GM18526 (cell line): ENCODE data around the gene GRIK4.

ENCODE experiments used
- POLR2A ChIP-seq: IDR thresholded peaks from 3 replicates; pipeline ENCODE4 v1.6.1; 2011; ENCODE audit not compliant: insufficient read length; ENCODE audit errors: extremely low read depth

The GRIK4 gene

DNA sequence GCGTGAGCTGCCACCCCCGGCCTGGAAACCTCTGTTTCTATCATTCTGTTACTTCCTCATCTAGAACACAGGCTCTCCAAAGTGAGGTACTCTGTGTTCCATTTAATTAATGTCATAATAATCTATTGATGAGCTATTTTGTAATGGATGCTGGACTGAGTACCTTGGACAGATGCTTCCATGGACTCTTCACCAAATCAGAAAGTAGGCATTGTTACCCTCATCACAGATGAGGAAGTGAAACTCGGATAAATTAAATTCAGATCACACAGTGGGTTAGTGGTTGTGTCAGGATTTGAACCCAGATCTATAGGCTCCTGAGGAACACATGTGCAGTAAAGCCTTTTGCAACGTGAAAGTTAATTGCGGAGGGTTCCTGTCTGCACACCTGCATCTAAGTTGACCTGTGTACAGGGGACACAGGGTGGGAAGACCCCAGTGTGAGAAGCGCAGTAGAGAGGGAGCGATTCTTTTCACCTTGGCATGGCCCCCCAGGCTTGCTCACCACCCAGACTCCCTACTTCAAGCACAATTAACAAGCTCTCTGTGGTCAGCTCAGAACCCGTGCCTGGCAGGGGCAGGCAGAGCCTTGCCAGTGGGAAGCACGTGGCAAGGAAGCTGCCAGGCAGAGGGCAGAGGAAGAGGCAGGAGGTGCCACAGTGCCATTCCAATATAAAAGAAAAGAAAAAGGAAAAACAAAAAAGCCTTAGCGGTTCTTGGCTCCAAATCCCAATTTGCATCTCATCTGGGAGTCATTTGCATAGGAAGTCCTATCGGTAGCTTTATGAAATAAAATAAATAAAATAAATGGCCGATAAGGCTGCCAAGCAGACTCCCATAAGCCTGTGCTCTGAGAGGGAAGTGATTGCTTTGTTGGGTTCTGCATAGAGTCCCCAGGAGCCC lies 239.3 kb downstream of the GRIK4 start:
- TF ChIP-seq POLR2A: no peak

GRCh38 chr11:120751550-120751949 lies 240.0 kb downstream of the GRIK4 start:
- TF ChIP-seq POLR2A: no peak

- no peak for TF ChIP-seq POLR2A
These were observed 241.1 kb downstream of the GRIK4 start for GRCh38 chr11:120752668-120753067.

- TF ChIP-seq POLR2A: no peak
These were observed 245.4 kb downstream of the GRIK4 start for GRCh38 chr11:120756931-120757330.

DNA sequence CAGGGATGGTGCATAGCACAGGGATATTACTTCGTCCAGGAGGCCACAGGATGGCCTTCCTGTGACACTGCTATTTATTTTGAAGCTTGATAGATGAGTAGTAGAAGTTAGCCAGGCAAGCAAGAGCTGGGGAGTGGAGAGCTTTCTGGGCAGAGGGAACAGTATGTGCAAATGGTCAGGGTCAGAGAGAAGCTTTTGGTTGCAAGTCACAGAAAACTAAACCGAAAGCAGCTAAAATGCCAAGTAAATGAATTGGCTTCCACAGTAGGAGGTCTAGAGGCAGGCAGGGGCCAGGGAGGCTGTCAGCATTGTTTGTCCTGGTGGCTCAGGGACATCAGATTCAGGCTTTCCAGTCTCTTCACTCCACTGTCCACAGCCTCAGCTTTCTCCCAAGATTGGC lies 247.5 kb downstream of the GRIK4 start:
- TF ChIP-seq POLR2A: no peak

DNA sequence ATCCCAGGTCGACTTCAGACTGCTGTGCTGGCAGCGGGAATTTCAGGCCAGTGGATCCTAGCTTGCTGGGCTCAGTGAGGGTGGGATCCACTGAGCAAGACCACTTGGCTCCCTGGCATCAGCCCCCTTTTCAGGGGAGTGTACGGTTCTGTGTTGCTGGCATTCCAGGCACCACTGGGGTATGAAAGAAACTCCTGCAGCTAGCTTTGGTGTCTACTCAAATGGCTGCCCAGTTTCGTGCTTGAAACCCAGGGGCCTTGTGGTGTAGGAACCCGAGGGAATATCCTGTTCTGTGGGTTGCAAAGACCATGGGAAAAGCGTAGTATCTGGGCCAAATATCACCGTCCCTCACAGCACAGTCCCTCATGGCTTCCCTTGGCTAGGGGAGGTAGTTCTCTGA lies 254.8 kb downstream of the GRIK4 start:
- no peak for TF ChIP-seq POLR2A

DNA sequence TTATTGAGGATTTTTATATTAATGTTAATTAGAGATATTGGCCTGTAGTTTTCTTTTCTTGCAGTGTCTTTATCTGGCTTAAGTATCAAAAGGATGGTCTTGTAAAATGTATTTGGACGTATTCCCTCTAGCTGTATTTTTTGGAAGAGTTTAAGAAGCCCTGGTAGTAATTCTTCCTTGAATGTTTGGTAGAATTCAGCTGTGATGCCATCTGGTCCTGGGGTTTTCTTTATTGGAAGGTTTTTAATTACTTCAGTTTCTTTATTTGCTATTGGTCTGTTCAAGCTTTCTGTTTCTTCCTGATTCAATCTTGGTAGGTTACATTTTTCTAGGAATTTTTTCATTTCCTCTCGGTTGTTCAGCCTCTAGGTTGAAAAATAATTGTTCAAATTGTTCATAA lies 257.4 kb downstream of the GRIK4 start:
- TF ChIP-seq POLR2A: no peak

- TF ChIP-seq POLR2A: no peak
These were observed 258.4 kb downstream of the GRIK4 start for GRCh38 chr11:120769906-120770305.

GRCh38 chr11:120771551-120772060 lies 260.1 kb downstream of the GRIK4 start:
- no peak for TF ChIP-seq POLR2A

- TF ChIP-seq POLR2A: no peak
These were observed 262.0 kb downstream of the GRIK4 start for GRCh38 chr11:120773501-120774031.

GRCh38 chr11:120774591-120775386 lies 263.2 kb downstream of the GRIK4 start:
- no peak for TF ChIP-seq POLR2A

GRCh38 chr11:120775986-120776951 lies 264.7 kb downstream of the GRIK4 start:
- TF ChIP-seq POLR2A: no peak

GRCh38 chr11:120778685-120779490 lies 267.3 kb downstream of the GRIK4 start:
- TF ChIP-seq POLR2A: no peak

GRCh38 chr11:120780239-120780638 lies 268.7 kb downstream of the GRIK4 start:
- no peak for TF ChIP-seq POLR2A

DNA sequence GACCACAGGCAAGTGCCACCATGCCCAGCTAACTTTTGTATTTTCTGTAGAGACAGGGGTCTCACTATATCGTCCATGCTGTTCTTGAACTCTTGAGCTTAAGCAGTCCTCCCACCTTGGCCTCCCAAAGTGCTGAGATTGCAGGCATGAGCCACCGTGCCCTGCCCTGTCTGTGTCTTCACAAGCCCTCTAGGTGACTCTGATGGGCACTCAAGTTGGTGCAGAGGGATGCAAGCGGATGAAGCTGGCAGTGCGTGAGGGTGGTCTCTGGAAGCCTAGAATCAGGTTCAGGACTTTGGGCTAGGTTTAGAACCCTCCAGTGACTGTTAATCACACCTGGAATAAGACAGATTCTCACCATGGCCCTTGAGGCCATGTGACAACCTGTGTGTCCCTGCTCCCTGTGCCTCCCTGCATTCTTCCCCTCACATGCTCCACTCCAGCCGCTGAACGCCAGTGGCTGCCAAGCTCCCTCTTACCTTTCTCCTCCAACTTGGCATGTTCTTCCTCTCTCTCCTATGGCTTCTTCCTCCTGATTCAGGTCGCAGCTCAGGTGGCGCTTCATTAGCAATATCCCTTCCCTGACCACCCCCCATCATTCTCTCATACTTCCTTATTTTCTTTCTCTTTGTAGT lies 270.1 kb downstream of the GRIK4 start:
- TF ChIP-seq POLR2A: no peak
